Stimulated activated CD4-positive, alpha-beta T cell treated with anti-CD3 and anti-CD28 coated beads, TNF-alpha, amount 100 ng/mL, for 24 hours (primary cell): ENCODE measurements around the gene GFM1.
A peak's percentile ranks its signal among the peaks of the same experiment; 100 is the strongest.

Experiments used
- DNase-seq, 3 experiments: peaks; one replicate each; pipeline ENCODE4 v3.0.0-alpha.2; 2020; ENCODE audit warnings: low read depth in 3 of 3

Gene GFM1

DNA sequence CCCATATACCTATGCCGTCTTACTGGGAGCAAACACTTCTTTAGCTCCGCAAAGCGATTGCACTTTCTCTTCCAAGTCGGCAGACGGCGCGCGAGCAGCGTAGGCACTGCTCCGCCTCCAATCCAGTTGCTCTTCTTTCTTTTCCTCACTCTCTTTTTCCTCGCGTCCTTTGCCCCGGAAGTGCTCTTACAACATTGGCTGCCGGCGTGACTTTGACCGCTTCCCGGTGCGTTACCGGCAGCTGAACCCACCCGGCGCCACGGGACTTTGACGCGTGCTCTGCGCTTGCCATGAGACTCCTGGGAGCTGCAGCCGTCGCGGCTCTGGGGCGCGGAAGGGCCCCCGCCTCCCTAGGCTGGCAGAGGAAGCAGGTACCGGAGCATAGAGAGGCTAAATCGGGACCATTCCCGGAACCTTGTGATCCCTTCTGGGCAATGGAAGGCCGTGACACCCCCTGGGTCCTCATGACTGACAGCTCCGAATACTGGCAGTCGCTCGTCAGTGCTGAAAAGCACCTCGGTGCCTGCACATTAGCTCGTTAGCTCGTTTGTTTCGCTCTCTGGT is at the start of gene GFM1:
Gene GFM1 (plus strand): TSS at position 183 of the 564 bp plus-strand sequence. CDS start 108 bp downstream, at position 291.
- DNase-seq = peak; percentile 76 to 91 (median 81)

DNA sequence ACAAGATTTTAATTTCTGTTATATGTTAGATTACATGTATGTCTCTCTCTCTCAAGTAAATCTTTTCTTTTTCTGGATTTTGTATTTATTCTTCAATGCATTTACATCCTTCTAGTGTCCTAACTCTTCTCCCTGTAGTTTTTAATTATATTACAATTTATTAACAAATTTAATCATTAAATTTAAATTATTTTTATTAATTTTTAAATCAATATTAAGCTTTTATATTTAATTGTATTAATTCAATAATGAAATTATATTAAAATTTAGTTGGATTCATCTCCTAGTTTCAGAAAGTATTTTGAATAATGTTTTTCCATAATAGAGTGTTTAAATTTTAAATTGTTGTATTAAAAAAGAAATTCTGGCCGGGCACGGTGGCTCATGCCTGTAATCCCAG is 43.5 kb upstream of the GFM1 start:
- DNase-seq = no peak

DNA sequence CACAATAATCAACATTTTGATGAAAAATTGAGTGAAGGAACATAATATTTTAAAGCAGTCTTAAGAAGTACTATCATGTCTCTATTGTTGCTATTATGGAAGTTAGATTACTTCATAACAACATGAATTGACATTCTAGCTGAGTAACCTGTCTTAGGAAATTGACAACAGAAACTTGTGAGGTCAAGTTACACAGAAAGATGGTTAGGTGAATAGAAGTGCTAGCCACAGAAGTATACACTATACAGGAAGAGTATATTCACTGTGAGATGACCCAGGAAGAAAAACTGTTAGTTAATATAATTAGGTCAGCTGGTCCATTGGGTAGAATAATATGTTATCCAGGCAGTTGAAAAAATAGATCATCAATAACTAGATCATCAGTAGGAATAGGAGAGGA is 42.1 kb upstream of the GFM1 start:
- no peak for DNase-seq

DNA sequence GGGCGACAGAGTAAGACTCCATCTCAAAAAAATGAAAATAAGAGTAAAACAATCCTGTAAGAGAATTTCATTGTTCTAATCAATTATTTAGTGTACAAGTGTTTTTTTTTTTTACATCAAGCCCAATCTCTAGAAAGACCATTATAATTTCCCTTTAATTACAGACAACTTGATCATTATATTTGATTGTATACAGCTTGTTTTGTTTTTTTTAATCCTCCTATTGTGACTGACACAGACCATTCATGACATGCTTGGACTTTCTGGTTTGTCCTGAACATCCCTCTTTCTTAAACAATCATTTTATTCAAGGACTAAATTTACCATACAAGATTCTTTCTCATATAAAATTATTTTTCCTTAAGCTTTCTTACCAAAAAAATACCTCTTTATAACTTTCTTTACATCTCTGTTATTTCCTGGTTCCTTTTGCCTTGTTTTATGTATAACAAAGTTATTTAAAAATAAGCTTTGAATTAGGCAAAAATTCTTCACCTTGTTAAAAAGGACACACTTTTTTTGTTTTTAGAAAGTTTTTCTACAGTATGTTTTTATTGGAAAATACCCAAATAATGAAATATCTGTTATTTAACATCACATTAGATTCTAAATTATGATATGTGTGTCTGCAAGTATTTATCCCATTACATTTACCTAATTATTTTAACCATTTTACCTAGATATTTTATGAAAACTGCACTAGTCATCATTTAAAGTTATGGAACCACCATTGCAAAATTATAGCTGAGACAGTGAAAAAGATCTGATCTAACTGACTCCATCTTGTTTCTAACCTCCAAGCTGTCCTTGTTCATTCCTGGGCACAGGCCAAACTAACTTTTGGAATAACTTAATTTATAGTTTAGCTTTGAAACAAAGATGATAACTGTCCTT is 26.1 kb upstream of the GFM1 start:
- no peak for DNase-seq

DNA sequence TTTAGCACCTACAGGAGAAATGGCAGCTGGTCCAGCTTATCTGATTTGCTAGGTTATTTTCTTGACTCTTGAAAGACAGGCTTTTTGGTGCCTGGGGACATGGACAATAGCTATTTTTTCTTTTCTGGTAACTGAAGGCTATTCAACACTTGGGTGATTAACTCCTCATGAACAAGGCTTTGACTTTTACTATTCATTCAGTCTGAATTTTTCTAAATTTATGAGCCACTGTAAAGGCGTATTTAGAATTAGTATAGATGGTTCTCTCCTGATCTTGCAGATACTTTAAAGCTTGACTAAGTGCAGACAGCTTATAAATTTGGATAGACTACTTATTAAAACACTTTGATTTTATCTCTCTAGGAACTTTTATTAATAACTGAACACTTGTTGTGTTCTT is 18.4 kb upstream of the GFM1 start:
- DNase-seq = no peak

DNA sequence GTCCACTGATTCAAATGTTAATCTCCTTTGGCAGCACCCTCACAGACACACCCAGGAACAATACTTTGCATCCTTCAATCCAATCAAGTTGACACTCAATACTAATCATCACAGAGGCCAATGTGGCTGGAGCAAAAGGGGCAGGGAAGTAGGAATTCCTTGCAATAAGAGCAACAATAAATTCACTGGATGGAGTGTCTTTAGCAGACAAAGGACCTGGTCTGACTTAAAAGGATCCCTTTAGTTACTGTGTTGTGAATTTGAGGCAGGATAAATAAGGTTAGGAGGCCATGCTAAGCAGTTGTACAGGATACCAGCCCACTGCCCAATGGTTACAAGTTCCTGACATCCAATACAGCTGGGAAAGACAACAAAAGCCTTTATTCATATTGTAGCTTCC is 12.3 kb upstream of the GFM1 start:
- no peak for DNase-seq

DNA sequence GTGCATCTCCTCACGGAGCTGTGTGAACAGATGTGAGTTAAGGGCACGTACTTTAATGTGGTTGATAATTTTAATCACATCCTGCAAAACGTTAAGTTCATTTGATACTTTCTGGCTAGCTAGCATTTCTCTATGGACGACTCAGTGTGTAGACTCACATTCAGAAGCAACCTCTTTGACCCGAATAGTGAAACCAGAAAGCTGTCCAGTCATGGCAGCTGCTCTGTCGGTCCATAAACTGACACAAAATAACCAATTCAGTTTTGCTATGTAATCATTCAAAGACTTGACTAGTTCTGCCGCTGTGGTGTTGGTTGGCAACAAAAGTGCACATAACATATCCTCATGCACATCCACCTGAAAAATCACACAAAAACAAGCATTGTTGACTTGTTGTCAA is 3.7 kb upstream of the GFM1 start:
- DNase-seq = no peak

DNA sequence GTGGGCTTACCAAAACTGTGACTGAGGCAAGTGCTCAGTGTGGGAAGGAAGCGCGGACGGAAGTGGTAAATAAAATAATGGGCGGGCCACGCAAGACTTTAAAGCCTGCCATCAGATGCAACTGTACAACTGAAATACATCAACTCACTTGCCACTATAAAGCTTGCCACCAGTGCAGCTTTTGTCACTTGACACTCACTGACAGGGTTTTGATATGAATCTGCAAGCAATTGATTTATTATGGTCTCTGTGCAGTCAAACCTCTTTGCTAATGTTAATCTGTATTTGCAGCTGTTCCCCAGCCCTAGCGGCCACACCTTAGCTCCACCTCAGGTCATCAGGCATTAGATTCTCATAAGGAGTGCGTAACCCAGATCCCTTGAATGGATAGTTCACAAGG is 2.3 kb upstream of the GFM1 start:
- DNase-seq = no peak

DNA sequence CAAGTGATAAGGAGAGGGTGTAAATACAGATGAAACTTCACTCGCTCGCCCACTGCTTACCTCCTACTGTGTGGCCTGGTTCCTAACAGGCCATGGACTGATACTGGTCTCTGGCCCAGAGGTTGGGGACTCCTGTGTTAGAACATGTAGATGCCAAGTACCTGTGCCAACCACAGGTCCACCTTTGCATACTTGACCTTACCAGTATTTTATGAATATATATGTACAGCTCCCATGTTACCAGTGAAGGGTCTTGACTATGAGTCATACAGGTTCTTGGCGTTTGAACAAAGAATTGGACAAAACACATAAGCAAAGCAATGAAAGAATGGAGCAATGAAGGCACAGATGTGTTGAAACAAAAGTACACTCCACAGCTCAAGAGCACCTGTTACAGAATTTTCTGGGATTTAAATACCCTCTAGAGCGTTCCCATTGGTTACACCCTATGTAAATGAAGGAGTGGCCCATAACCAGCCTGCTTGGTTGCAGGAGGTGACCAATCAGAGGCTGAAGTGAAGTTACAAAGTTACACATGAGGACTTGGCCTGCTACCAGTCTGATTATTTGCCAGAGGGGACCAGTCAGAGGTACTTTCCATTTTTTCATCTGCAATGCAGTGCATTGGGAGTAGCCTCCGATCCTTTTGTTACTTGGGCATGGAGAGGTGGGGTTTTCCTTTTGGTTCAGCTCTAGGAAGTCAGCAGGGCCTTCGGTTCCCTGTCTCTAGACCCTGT is 1.7 kb upstream of the GFM1 start:
- DNase-seq = no peak

DNA sequence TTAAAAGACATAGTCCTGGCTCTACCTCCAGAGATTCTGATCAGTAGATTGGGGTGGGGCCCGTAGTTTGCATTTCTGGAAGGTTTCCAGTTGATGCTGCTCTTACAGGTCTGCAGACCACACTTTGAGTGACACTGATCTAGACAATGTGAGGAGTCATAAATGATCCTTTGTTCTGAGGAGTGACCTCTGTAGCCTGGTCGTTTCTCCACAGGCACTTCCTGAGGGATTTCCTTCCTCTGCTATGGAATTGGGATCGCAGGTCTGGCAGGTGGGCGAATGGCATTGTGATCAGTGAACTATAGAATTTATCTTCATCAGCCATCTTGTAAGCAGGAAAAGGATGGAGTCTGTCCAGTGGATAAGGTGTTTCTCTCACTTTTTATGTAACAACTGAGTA is 5.5 kb downstream of the GFM1 start:
- DNase-seq = no peak

DNA sequence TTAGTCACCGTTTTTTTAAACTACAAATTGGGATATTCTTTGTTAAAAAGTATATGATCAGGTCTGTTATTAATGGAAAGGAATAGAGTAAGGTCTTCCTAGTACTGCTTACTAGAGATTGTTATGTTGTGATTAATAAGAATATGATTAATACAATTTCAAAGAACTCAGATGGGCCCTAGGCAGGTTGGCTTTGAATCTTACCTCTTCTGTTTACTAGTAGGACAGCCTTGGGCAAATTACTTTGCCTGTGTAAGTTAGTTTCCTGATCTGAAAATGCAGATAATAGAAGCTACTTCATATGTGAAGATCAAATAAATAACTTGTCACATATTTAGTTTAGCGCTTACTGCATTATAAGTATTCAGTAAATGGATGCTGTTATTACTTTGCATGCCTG is 6.9 kb downstream of the GFM1 start:
- no peak for DNase-seq

DNA sequence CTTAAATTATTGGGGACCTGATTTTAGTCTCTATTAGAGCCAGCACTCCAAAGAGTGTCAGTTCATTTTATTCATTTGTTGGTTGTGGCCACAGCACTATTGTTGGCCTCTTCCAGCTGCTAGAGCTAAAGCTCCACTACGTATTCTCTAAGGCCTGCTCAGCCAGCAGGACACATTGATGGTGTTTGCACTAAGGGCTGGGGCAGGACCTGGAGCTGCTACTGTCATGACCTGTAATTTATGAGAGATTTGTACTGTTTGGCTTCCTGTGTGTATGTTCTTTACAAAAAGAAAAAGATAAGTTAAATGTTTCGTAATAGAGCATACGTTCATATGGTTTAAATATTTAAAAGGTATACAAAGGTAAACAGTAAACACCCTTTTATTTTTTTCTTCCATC is 8.1 kb downstream of the GFM1 start:
- DNase-seq = no peak

DNA sequence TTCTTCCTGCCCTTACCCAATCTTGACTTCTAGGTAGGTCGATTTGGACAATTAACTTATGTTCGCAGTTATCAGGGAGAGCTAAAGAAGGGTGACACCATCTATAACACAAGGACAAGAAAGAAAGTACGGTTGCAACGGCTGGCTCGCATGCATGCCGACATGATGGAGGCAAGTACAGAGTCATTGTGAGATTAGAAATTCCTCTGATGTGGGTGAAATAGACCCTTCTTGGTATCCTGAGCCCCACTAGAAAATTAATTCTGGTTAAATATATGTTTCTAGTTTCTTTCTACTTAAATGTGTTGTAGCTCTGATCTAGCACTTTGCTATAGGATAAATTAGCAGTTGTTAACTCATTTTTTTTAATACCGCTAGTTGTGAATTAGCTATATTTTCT is 14.6 kb downstream of the GFM1 start:
- DNase-seq = no peak

DNA sequence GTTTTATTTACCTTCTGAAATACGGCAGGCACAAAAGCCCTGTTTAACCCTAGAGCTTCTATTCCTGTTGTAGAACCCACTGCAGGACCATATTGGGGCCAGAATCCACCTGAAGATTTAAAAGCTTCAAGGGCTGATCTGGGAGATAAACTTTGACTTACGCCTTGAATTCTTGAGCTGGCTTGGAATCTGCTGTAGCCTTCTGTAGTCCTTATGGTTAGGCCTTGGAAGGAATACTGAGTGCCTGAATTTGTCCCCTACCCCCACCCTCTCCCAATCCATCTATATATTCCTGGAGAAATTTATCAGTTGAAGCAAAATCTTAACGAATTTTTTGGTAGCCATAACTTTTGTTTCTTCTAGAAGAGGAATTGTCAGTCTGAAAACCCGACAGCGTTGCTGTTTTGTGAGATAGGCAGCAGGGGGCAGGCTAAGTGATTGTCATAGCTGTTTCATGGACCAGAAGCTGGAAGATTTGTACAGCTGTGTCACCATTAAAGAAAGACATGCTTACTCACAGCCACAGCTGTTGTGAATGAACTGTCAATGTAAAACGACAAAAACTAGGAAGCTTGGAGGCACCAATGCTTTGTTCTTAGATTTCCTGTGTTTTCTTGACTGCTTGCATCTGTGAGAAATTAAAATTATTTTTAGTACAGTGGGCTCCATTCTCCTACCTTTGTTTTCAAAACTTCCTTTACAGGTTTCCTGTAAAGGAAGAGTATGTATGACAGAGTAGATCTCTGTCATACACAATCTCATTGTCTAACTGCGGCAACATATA is 15.3 kb downstream of the GFM1 start:
- peak; percentile 23 to 28 (median 25) for DNase-seq

DNA sequence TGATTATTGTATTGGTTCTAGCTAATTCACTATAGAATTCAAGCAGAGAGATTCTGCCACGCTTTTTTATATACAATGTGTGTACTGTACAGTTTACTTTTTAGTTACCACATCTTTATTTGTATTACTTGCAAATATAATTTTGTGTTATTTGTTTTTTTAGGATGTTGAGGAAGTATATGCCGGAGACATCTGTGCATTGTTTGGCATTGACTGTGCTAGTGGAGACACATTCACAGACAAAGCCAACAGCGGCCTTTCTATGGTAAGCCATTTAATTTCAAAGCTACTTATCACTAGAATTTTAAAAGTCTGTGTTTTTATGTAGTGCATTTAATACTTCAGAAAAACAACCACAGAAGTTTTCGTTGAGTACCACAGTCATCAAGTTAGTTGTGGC is 16.4 kb downstream of the GFM1 start:
- no peak for DNase-seq

DNA sequence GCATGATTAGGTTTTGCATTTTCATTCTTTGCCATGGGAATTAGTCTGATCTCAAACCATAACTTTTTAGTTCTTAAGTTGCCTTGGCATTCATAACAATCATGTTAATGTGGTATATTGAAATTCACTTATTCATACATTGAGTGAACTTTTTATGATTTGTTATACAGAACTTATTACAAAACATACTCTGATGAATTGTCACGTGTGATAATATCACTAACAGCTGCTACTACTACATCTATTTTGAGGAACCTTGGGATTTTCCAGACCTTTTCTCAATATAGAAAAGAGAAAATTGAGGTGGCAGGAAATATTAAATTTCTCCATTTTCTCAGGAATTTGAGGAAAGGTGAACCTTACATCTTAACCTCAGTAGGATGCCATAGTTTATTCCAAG is 18.9 kb downstream of the GFM1 start:
- no peak for DNase-seq

DNA sequence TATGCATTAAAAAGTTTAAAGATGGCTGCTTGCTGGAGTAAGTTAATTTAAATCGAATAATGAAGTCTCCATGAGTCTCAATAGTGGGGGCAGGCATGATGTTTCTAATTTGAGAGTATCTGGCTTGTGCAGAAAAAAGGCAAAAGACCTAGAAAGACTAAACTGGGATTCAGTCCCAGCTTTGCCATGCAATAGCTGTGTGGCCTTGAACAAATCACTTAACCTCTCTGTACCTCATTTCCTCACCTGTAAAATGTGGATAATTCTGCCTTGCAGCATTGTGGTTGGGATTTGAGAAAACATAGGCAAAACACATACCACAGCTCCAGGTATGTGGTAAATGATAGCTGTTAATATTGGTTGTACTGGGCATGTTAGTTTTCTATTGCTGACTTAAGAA is 19.5 kb downstream of the GFM1 start:
- DNase-seq = no peak

DNA sequence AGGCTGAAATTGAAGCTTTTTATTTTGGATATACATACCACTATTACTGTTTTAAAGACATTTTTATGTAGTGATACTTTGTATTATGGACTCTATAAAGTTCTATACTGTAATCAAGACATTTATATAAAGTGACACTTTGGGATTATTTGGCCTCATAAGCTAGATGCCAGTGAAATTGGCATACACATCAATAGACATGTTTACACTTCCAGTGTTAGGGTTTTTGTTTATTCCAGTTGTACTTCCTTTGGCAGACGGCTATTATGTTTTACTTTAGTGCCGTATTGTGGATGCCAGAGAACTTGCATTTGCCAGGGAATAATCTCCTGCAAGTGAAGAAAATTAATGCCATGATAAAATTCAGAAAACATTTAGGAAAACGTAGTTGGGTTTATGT is 22.1 kb downstream of the GFM1 start:
- DNase-seq = no peak

DNA sequence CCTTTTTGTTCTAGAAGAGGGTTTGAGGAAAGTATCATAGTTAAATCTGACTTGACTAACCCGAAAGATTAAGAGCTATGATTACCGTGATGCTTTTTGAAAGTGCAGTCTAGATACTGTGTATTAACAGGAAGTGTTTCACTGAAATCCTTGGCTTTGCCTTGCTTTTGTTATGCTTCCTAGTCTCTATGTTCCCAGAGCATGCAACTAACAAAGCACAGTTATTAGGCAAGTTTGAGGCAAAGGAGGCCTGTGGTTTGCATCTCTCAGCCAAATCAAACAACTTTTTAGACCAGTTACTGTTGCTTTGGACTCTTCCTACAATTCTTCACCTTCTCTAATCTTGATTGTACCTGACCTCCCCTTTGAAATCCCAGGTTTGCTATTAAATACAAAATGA is 24.2 kb downstream of the GFM1 start:
- DNase-seq = no peak

DNA sequence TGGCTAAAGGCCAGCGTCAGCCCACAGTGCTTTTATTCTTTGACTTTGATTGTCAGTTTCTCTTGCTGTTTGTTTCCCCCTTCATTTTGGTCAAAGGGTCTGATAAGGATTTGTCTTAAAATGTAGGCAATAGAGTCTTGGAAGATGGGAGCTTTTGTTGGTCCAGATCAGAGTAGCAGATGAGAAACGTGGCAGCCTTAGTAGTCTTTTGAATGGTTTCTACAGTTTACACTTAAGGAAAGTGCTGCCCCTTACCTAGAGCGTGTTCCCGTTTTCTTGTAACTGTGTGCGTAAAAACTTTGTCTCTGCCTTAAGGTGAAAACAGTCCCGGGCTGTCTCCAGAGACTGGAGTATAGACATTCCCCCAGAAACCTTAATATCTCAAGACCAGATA is 27.5 kb downstream of the GFM1 start:
- DNase-seq = no peak

DNA sequence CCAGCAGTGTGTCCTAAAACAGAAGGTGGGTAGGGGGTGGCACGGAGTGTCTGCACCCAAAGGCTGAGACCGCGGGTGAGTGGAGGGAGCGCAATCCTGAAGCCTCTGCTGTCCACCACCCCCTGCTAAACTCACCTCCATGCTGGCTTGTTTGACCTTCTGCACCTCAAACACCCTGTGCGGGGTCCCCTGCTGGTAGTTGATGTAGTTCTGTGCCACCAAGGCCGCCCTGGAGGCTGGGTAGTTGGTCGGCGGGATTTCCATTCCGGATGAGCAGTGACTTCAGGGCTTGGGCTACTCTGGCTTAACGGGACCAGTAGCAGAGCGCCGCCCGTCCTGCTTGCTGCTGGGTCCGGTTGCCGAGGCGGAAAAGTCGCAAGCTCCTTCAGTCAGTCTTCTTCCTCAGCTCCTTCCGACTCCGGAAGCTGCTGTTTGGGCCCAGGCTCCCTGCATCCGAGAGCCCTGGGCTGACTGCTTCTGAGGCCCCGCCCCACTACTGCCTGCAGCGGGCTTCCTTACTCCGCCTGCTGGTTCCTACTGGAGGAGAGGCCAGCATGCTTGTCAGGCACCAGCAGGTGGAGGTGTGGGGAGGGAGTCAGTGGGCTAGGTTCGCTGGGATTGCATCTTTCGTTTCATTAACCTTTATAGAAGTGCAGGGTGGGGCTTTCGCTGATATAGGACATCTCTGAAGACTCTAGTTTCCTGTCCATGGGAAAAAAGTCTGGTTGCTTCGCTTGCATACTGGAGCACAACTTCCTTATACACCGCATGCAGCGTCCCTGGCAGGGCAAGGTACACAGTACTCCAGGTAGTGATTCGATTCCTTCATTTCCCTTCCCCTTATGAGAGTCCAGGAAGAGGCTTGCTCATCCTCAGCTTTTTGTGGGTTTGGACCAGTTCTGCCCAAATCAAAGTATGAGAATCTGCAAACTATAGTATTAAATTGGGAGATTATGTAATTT is 28.2 kb downstream of the GFM1 start, which contains the start of gene LXN:
Gene LXN (minus strand): TSS at position 434 of the 962 bp plus-strand sequence. CDS start 170 bp downstream, at position 264.
- DNase-seq = peak; percentile 45 to 80 (median 49)
